ENCODE data around the gene LNX1.
"Not testable (repeated sequence)": the region's sequence is repeated elsewhere in the genome, so short reads cannot be mapped to it uniquely, and the experiment has no call there.

Gene LNX1

GRCh38 chr4:53453385-53453784 is 137.9 kb downstream of the LNX1 start:
- DNase-seq: no peak

GRCh38 chr4:53450773-53451172 is 140.5 kb downstream of the LNX1 start:
- DNase-seq: no peak

- DNase-seq: no peak
Observed at GRCh38 chr4:53444954-53445353, 146.3 kb downstream of the LNX1 start.

- no peak for DNase-seq
Observed at GRCh38 chr4:53441564-53441963, 149.7 kb downstream of the LNX1 start.

GRCh38 chr4:53436251-53436650 is 155.0 kb downstream of the LNX1 start:
- no peak for DNase-seq

DNA sequence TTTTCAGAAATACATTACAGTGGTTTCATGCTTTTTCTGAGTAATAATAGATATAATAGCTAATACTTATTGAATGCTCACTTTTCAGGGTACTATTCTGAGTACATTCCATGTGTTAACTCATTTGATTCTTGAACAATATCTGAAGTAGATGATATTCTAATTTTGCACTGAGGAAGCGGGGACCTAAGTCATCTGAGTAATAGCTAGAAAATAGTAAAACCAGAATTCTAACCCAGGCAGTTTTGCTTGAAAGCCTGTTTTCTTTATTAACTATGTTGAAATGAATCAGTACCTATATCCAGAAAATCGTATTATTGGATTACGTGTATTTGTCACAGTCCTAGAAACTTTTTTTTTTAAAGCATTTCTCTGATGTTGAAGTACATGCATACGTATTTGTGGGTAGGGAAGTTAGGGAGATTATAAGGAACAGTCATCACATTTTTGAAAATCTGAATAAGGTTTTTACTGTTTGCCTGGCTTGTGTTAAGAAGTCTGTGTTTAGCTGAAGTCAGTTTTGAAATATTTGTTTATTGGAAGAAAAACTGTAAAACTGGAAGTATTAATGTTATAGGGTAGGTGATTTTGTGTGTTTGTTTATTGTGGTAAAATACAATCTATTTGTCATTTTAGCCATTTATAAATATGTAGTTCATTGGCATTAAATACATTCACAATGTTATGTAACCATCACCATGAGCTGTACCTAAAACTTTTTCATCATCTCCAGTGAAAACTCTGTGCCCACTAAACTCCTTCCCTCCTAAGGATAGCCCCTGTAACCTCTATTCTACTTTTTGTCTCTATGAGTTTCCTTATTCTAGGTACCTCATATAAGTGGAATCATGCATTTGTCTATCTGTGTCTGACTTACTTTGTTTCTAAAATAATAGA is 158.5 kb downstream of the LNX1 start:
- DNase-seq: no peak

GRCh38 chr4:53431052-53431451 is 160.2 kb downstream of the LNX1 start:
- DNase-seq: no peak

DNA sequence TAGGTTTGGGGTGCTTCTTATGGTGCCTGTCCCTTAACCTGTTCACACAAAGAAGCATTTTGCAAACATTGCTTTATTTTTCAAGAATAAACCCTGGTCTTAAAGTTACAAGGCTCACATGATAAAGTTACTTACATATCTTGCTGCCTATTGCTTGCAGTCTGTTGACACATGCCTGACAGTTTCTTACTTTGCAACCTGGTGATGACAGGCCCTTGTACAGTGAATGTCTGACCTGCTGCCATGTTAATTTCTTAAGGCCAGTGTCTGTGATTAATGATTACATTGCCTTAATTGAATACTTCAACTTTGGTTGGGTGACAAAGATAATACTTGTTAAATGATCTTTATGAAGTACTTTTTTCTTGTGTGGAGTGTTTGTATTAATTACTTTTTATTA is 163.9 kb downstream of the LNX1 start:
- DNase-seq: no peak

- DNase-seq: peak; percentile 25
Observed at GRCh38 chr4:53424280-53424679, 167.0 kb downstream of the LNX1 start.

GRCh38 chr4:53422367-53422766 is 168.9 kb downstream of the LNX1 start:
- DNase-seq: no peak

GRCh38 chr4:53421791-53422190 is 169.5 kb downstream of the LNX1 start:
- no peak for DNase-seq

DNA sequence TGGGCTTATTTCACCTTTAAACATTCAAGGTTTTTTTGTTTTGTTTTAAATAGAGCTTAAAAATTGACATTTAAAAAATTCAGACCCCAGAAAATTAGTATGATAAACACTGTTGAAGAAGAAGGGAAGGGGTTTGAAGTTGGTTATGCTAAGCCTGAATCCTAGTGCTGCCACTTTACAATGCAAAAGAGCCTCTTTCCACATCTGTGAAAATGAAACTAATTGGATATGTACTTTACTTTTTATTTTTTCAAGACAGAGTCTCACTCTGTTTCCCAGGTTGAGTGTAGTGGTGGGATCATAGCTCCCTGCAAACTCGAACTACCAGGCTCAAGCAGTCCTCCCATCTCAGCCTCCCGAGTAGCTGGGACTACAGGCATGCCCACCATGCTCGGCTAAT is 172.1 kb downstream of the LNX1 start:
- DNase-seq: no peak

DNA sequence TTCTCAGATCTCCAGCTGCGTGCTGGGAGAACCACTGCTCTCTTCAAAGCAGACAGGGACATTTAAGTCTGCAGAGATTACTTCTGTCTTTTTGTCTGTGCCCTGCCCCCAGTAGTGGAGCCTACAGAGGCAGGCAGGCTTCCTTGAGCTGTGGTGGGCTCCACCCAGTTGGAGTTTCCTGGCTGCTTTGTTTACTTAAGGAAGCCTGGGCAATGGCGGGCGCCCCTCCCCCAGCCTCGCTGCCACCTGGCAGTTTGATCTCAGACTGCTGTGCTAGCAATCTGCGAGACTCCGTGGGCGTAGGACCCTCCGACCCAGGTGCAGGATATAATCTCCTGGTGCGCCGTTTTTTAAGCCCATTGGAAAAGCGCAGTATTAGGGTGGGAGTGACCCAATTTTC is 181.8 kb downstream of the LNX1 start:
- DNase-seq: not testable (repeated sequence)

Measured in HCEC 1CT (cell line).